HG02678 (cell line): ENCODE measurements around the gene NR1I2.

Experiments used
- ATAC-seq: cut with Tn5 transposase; IDR thresholded peaks from one replicate; pipeline ENCODE4 v1.9.1; 2021; ENCODE audit warnings: mild to moderate bottlenecking, moderate library complexity; ENCODE audit not compliant: unreplicated experiment

The NR1I2 gene

DNA sequence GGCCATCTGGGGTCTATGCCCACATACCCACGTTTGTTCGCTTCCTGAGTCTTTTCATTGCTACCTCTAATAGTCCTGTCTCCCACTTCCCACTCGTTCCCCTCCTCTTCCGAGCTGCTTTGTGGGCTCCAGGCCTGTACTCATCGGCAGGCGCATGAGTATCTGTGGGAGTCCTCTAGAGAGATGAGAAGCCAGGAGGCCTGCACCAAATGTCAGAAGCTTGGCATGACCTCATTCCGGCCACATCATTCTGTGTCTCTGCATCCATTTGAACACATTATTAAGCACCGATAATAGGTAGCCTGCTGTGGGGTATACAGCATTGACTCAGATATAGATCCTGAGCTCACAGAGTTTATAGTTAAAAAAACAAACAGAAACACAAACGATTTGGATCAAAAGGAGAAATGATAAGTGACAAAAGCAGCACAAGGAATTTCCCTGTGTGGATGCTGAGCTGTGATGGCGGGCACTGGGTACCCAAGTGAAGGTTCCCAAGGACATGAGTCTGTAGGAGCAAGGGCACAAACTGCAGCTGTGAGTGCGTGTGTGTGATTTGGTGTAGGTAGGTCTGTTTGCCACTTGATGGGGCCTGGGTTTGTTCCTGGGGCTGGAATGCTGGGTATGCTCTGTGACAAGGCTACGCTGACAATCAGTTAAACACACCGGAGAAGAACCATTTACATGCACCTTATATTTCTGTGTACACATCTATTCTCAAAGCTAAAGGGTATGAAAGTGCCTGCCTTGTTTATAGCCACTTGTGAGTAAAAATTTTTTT is 35.9 kb downstream of the NR1I2 start:
- ATAC-seq: no peak

DNA sequence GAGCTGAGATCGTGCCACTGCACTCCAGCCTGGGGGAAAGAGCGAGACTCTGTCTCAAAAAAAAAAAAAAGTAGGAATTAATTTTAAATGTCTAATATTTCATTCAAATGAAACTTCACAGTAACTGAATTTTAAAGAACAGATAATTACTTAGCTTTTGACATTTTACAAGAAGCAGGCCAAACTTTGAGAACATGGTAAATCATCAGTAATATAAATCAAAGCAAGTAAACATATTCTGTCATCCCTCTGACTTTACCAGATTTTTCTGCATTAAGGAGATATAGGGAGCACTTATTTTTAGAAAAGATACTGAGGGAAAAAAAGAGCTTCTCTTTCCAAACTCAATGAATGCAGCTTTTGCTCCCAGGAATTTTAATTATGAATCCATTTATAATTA is 37.0 kb downstream of the NR1I2 start:
- ATAC-seq: no peak

DNA sequence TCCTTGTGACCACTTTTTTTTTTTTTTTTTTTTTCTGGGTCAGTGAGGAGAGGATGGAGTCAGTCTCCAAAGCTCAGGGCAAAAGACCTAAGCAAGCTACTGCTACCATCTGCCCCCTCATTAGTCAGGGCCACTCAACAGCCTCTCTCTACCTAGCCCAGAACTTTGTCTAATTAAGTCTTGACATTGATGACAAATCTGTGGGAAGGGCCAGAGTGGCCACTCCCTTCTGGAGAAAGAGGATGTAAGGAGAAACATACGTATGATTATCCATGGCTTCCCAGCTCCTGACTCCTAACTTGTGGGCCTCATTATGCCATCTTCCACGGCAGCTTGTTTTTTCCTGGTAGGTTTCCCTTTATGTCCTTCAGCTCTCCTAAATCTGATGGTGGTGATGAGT is 37.9 kb downstream of the NR1I2 start:
- no peak for ATAC-seq

DNA sequence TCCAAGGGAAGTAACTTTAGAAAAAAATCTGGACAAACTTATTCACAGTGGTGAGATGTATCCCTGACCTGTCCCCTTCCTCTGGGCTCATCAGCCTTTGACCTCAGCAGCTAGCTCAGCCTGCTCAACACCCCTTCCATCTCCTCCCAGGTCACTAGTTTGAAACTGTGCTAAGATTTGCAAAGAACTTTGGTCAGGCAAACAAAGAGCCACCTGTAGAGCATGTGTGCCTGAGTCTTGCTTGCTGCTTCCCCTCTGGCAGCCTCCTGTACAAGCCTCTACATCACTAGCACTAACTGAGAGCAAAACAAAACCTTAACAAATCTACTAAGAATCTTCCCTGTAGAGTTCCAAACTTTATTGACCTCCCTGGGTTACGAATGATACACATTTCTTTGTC is 43.9 kb downstream of the NR1I2 start:
- ATAC-seq: no peak

DNA sequence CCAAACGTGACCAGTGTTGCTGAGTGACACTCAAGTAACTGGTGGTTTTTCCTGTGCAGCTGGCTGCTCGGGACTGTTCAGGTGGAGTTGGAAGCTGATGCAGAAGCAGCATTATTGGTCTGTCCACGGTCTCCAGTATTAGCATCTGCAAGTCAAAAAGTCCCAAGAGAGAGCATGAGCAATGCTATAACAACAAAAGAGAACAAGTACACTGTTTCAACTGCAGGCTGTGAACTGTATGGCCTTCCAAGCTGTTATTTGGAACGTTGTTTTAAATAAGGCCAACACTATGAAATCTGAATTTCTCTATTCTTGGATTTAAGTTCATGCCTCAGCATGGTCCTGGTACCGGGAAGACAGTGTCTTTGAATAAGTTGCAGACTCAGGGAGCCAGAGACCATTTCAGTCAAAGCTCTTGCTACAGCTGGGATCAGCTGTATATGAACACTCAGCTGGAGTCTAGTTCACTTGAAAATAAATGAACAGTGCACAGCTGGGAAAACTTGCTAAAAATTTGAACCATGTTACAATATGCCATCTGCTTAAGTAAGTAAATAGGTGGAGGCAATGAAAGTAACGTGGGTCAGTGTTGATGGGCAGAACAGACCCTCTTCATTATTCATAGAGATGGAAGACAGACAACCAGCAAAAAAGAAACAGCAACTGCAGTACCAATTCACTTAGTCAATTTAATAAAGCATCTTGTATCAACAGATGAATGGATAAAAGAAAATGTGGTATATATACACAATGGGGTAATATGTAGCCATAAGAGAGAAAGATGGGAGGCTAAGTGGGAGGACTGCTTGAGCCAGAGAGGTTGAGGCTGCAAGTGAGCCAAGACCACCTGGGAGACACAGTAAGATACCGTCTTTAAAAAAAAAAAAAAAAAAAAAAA is 45.1 kb downstream of the NR1I2 start:
- ATAC-seq: no peak

DNA sequence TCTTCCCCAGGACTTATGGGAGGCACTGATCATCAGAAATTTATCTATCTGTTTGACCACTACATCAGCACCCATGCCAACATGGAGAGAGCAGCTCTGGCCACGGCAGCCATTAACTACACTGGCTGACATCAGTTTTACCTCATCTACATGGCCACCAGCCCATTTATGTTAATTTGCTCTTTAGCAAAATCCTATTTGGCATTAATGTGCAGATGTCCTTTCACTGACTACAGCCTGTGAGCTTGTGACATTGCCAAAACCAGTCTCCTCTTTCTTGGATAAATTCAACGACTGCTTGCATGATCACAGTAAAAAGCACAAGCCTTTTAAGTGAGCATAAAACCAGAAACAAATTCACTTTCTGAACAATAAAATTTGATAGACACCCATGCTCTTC is 47.5 kb downstream of the NR1I2 start:
- no peak for ATAC-seq

DNA sequence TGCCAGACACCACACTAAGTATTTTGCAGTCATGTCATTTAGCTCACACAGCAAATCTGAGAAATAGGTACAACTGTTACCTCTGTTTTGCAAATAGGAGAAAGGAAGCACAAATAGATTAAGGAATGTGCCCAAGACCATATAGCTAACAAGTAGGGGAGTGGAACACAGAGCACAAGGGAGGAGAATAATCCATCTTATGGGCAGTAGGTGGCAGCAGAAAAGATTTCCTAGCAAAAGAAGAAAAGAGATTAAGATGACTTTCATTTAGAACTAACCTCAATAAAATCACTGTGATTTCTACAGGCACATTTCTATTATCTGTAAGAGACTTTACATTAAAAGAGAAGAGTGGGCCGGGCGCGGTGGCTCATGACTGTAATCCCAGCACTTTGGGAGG is 49.1 kb downstream of the NR1I2 start:
- no peak for ATAC-seq

DNA sequence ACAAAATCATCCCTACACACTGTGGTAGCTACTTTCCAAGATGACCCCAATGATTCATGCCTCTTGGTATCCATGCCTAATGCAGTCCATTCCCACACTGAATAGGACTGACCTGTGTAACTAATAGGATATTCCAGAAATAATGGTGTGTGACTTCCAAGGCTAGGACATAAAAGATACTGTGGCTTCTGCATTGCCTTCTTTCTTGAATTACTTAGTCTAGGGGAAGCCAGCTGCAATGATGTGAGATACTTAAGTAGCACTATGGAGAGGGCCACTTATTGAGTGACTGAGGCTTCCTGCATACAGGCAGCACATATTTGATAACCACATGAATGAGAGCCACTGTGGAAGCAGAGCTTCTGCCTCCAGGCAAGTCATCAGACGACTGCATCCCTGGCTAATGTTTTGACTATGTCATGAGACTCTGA is 50.1 kb downstream of the NR1I2 start:
- ATAC-seq: no peak

DNA sequence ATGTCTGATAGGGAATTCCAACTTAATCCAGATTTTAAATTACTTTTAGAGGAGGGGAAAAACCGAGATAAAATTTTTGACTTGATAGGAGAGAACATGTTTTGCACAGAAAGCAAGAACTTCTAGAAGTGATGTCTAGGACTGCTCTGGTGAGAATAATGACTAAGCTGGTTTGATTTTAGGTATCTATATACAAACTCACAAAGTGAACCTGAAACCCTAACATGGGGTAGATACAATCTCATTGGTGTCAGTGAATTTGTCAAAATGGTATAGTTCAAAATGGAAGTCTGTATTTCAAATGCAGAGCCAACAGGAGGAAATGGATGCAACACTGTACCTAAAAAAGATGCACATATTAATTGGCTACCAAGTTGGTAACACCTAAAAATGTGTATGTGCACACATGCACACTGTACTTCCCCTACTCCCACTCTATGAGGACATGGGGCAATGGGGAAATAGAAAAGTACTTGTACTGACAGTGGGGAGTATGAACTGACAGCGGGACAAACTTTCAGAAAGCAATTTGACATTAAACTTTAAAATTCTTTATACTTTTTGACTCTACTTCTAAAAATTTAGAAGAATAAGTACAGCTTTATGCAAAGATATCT is 53.0 kb downstream of the NR1I2 start:
- ATAC-seq: no peak

DNA sequence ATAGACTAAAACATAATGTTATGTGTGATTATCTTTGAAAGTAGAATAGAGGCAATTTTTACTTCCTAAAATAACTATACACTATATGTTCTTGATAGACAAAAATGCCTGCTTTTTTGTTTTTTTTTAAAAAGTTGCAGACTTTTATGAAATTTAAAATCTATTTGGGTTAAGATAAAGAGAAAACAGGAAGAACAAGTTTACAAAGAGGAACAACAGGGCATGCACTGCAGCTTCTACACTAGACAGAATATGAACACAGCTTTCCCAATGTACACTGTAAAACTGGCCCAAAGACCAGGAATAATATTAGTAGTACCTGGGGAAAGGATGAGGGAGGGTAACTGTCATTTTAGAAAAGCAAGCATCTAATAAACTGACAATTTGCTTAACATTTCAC is 53.7 kb downstream of the NR1I2 start:
- no peak for ATAC-seq

DNA sequence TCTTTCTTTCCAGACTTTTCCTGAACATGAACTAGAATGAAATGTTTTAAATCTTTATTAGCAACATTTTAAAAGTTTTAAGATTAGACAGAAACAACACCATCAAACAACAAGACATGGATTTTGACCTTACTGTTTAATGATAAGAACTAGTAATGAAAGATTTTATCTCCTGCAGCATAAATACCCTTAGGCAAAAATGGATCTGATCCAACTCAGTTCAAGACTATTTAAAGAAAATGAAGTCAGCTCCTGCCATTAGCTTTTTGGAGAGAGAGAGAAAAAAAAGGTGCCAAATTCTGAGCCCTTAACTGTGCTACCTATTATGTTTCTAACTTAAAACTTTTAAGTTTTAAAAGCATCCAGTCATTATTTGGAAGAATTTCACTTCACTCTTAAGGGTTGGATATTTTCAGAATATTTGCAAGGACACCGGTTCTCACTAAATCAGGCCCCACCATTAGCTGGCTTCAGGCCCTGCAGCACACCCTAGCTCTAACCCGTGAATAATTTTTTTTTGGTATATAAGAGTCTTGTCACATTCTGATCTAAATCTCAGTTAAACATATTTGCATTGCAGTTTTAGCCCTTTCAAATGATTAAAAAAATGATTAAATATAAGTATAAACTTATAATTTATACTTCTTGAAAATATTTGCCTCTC is 60.0 kb downstream of the NR1I2 start:
- ATAC-seq: no peak

DNA sequence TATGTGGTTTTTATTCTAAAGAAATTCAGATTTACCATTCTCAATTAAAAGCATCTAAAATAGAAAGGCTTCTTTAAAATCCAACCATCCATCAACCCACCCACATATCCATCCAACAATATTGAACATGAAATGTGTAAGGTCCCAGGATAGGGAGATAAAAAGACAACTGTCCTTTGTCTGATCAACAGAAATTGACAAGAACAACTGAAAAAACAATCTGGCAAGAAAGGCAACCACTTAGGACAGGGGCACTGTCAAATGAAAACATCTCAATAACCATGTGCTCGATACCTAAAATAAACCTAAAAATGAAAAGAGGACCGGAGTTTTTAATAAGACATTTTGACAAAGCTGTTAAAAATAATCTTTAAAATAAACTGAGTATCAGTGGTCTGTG is 67.2 kb downstream of the NR1I2 start:
- no peak for ATAC-seq

DNA sequence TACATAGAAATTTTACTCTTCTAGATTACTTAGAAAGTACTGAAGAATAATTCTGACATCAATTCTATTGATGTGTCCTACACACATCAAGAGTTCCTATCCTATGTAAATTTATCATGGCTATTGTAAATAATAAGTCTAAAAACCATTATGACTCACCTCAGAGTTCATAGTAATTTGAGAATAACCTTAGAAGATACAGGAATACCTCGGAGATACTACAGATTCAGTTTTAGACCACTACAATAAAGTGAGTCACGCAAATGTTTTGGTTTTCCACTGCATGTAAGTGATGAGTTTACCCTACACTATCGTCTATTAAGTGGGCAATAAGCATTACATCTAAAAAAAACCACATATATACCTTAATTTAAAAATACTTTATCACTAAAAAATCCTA is 74.8 kb downstream of the NR1I2 start:
- no peak for ATAC-seq

DNA sequence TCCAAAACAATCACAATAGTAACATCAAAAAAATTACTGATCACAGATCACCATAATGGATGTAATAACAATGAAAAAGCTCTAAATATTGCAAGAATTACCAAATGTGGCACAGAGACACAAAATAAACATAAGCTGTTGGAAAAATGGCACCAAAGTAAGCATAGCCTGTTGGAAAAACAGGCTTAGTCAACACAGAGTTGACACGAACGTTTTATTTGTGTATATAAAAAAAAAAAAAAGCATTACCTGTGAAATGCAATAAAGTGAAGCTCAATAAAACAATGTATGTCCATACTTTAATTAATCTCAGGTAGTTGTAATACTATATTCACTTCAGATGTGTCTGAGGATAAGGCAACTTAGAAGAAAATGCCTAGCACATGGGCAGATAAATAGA is 77.1 kb downstream of the NR1I2 start:
- no peak for ATAC-seq

DNA sequence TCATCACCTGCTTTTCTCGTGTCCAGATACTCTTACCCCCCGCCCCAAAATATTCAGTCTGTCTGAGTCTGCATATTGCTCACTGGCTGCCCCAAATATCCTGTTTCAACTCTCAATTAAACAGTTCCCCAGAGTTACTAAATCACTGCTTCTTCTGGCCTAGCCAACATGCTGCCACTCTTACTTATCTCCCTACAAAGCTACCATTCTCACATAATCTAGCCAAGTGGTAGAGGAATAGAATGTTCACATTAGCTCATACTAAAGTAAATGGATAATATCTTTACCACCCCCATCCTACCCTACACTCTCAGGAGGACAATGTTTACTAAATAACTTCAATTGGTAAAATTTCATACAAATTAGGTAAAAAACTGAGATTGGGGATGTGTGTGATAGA is 77.8 kb downstream of the NR1I2 start:
- ATAC-seq: no peak

DNA sequence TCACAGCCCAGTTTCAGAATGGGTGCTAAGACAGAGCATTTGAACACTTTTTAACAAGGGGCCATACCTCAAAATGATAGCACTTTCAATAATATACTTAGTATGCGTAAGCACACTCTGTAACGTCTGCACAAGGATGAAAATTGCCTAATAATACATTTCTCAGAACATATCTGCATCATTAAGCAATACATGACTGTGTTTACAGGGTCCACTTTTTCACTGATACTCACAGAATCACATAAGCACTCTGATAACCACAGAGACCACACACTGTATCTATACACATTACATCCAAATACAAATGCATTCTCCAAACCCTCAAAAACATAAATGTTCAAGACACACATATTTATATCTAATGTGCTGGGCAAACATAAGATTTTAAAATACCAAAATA is 79.8 kb downstream of the NR1I2 start:
- no peak for ATAC-seq

DNA sequence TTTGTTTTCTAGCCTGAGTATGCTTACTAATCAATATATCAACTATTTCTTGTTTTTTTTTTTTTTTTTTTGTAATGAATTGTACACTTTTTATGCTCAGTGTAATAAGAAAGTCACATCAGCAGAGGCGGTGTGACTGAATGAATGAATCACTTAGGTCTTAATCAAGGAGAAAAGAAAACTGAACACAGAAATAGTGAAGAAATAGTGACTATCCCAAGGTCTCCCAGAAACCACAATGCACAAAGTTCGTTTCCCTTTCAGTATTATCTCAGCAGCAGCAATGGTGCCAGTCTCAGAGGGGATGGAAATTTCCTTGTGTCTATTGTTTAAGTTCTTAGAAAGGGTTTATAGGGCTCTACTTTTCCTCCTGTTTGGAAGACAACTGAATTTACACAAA is 80.7 kb downstream of the NR1I2 start:
- no peak for ATAC-seq

DNA sequence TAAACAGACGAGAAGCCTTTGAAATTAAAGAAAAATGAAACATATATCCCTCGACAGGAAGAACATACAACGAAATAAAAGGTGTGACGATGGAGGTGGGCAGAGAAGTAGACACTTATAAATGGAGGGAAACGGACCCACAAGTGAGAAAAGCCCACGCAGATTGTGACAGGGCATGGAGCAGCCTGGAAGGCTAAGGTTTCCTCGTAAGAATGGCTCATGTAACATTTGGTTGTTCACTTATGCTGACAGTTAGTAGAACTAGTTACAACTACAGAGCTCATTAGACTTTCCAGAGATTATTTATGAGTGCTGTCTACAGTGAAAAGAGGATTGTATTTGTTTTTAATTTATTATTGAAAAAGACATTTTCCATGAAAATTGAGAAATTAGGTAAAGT is 82.6 kb downstream of the NR1I2 start:
- no peak for ATAC-seq
